Endodermal cell (in vitro differentiated cells): ENCODE results near the gene OR5A2. TPM values are rescaled to one million over a fixed set of nuclear protein-coding genes. Genes with fewer than 3 reads are reported as not detected.

Source experiments
- DNase-seq: peaks from one replicate; pipeline ENCODE4 v3.0.0-alpha.2; 2017
- H3K27ac ChIP-seq: 2 replicates; pipeline ENCODE4 v1.5.1; 2013; ENCODE audit warnings: mild to moderate bottlenecking, low read depth, low read length, moderate library complexity
- H3K27me3 ChIP-seq: 2 replicates; pipeline ENCODE4 v1.6.1; 2013; ENCODE audit warnings: mild to moderate bottlenecking, low read length, moderate library complexity; ENCODE audit not compliant: insufficient read depth, control insufficient read depth, poor library complexity, severe bottlenecking
- H3K36me3 ChIP-seq: 2 replicates; pipeline ENCODE4 v1.7.0; 2013; ENCODE audit warnings: mild to moderate bottlenecking, low read length, moderate library complexity; ENCODE audit not compliant: control insufficient read depth, insufficient read depth
- H3K4me1 ChIP-seq: one replicate; pipeline ENCODE4 v1.7.0; 2013; ENCODE audit warnings: low read length; ENCODE audit not compliant: control insufficient read depth, insufficient read depth
- H3K4me3 ChIP-seq: 2 replicates; pipeline ENCODE4 v1.5.1; 2013; ENCODE audit warnings: mild to moderate bottlenecking, low read length, moderate library complexity
- H3K9ac ChIP-seq: 2 replicates; pipeline ENCODE4 v1.6.1; 2013; ENCODE audit warnings: mild to moderate bottlenecking, low read length, moderate library complexity; ENCODE audit not compliant: poor library complexity, severe bottlenecking; ENCODE audit errors: extremely low read depth
- H3K9me3 ChIP-seq: 2 replicates; pipeline ENCODE4 v1.6.1; 2013; ENCODE audit warnings: mild to moderate bottlenecking, low read length, moderate library complexity; ENCODE audit not compliant: control insufficient read depth
- H3K27ac Mint-ChIP-seq: 2 replicates; pipeline ENCODE4 v1.8.0; 2020; ENCODE audit warnings: mixed read lengths
- H3K27me3 Mint-ChIP-seq: 2 replicates; pipeline ENCODE4 v1.8.0; 2021; ENCODE audit warnings: mild to moderate bottlenecking, mixed read lengths; ENCODE audit not compliant: insufficient read depth
- H3K36me3 Mint-ChIP-seq: 2 replicates; pipeline ENCODE4 v1.8.0; 2020; ENCODE audit warnings: low read depth, mixed read lengths
- H3K4me1 Mint-ChIP-seq: 2 replicates; pipeline ENCODE4 v1.8.0; 2020; ENCODE audit warnings: mixed read lengths
- H3K4me3 Mint-ChIP-seq: 2 replicates; pipeline ENCODE4 v1.8.0; 2020; ENCODE audit warnings: mild to moderate bottlenecking, moderate library complexity, mixed read lengths
- H3K9me3 Mint-ChIP-seq: 2 replicates; pipeline ENCODE4 v1.8.0; 2020; ENCODE audit warnings: mild to moderate bottlenecking, mixed read lengths
- CTCF ChIP-seq: fragments of 200-600 bp; sonication (generic); conservative IDR thresholded peaks from 2 replicates; pipeline ENCODE4 v1.5.0; 2021; ENCODE audit warnings: antibody characterized with exemption, mild to moderate bottlenecking
- WGBS, 2 experiments: methylation state at CpG; one replicate each; pipeline versions ENCODE4 v1.1.5 to v1.1.7; 2013; ENCODE audit warnings: missing lambda C conversion rate in 2 of 2, mixed read lengths in 1 of 2; ENCODE audit not compliant: insufficient coverage in 1 of 2, insufficient read length in 1 of 2; 5-methylcytosine and 5-hydroxymethylcytosine counted together
- total RNA-seq, 2 donors: library from RNA; stranded (reverse); fragmentation: NEBNext Ultra II Directional in 1 of 2; extraction: Animal tissue kit (Norgen Biotek cat#: 25700) in 1 of 2; gene quantifications; 2 replicates in 1 of 2; 3 replicates in 1 of 2; pipeline ENCODE4 v1.2.1, GENCODE V29; 2021

The OR5A2 gene
- total RNA-seq, 2 donors from 2014 or later = not detected

- H3K27me3 ChIP-seq = no peaks in the 10 kb centered on the region
- peaks cover 8% of the 10 kb centered on the region for H3K4me1 ChIP-seq
- H3K27me3 Mint-ChIP-seq = peaks cover 3% of the 10 kb centered on the region
- H3K9me3 Mint-ChIP-seq = no peaks in the 10 kb centered on the region
- peak; percentile 71 for DNase-seq
- H3K4me1 Mint-ChIP-seq = peaks cover 34% of the 10 kb centered on the region
- H3K36me3 Mint-ChIP-seq = no peaks in the 10 kb centered on the region
- H3K4me3 Mint-ChIP-seq = no peak overlapping the region
- no peak overlapping the region for H3K27ac Mint-ChIP-seq
- H3K9ac ChIP-seq = no peak overlapping the region
- no peak overlapping the region for H3K27ac ChIP-seq
- WGBS, 2 experiments = 69 to 83% methylated on average over 1 to 4 of the region's 4 CpGs
- no peaks in the 10 kb centered on the region for H3K36me3 ChIP-seq
- TF ChIP-seq CTCF = peak; percentile 89
- H3K9me3 ChIP-seq = no peaks in the 10 kb centered on the region
- no peak overlapping the region for H3K4me3 ChIP-seq
These were observed 3.8 kb upstream of the OR5A2 start for GRCh38 chr11:59429924-59430516.

GRCh38 chr11:59427068-59427382 is 812 bp upstream of the OR5A2 start:
- no peaks in the 10 kb centered on the region for H3K36me3 Mint-ChIP-seq
- peaks cover 39% of the 10 kb centered on the region for H3K4me1 Mint-ChIP-seq
- H3K27ac Mint-ChIP-seq = peak overlapping the region; percentile 83
- H3K36me3 ChIP-seq = no peaks in the 10 kb centered on the region
- peaks cover 3% of the 10 kb centered on the region for H3K27me3 Mint-ChIP-seq
- H3K27me3 ChIP-seq = no peaks in the 10 kb centered on the region
- H3K4me3 Mint-ChIP-seq = no peak overlapping the region
- TF ChIP-seq CTCF = no peak
- peak overlapping the region; percentile 13 for H3K4me3 ChIP-seq
- no peaks in the 10 kb centered on the region for H3K9me3 Mint-ChIP-seq
- peaks cover 8% of the 10 kb centered on the region for H3K4me1 ChIP-seq
- no peak for DNase-seq
- H3K9ac ChIP-seq = no peak overlapping the region
- H3K9me3 ChIP-seq = no peaks in the 10 kb centered on the region
- no peak overlapping the region for H3K27ac ChIP-seq

GRCh38 chr11:59425131-59425530 is 1.1 kb downstream of the OR5A2 start:
- Histone ChIP-seq H3K27ac (no peak overlapping the region), H3K9me3 (no peaks in the 10 kb centered on the region), H3K4me3 (no peak overlapping the region), H3K36me3 (no peaks in the 10 kb centered on the region), H3K27me3 (no peaks in the 10 kb centered on the region), H3K4me1 (peaks cover 8% of the 10 kb centered on the region), H3K9ac (no peak overlapping the region)
- no peaks in the 10 kb centered on the region for H3K36me3 Mint-ChIP-seq
- H3K4me1 Mint-ChIP-seq = peaks cover 39% of the 10 kb centered on the region
- no peak overlapping the region for H3K27ac Mint-ChIP-seq
- no peak overlapping the region for H3K4me3 Mint-ChIP-seq
- 86 to 100% methylated on average over 2 to 4 of the region's 4 CpGs for WGBS, 2 experiments
- H3K27me3 Mint-ChIP-seq = no peaks in the 10 kb centered on the region
- no peak for TF ChIP-seq CTCF
- peaks cover 4% of the 10 kb centered on the region for H3K9me3 Mint-ChIP-seq
- DNase-seq = no peak
